ENCODE results near the gene LIPK.
"Not testable (repeated sequence)": the region's sequence is repeated elsewhere in the genome, so short reads cannot be mapped to it uniquely, and the experiment has no call there.

LIPK gene, protein sequence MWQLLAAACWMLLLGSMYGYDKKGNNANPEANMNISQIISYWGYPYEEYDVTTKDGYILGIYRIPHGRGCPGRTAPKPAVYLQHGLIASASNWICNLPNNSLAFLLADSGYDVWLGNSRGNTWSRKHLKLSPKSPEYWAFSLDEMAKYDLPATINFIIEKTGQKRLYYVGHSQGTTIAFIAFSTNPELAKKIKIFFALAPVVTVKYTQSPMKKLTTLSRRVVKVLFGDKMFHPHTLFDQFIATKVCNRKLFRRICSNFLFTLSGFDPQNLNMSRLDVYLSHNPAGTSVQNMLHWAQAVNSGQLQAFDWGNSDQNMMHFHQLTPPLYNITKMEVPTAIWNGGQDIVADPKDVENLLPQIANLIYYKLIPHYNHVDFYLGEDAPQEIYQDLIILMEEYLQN

DNA sequence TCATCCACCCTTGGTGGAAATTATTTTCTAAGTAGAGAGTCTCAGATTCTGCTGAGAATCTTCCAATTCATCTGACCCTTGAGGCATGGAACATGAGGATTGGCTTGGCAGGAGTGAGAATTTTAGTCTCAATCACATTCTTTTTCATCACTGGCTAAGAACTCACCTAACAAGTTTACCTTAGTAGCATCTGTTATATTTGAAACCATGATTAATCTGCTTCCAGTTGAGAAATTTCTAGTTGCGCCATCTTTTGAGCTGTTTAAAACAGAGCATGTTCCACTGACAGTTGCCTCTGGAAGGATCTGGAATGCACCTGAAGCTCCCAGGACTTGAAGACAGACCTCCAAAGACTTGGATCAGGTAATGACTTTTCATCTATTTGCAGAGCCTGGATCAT is at the start of gene LIPK:
TSS of gene LIPK (plus strand) at position 292 of the 400 bp plus-strand sequence. CDS start 18,295 bp downstream, outside the sequence.
- Mint-ChIP-seq H3K27ac (no peak within 1 kb of the TSS), H3K27me3 (peaks cover 8% of the 10 kb centered on the region), H3K4me3 (no peak within 1 kb of the TSS), H3K36me3 (no peaks in the 10 kb centered on the region), H3K9me3 (no peaks in the 10 kb centered on the region), H3K4me1 (no peaks in the 10 kb centered on the region)
- CTCF ChIA-PET: no interaction called here
- DNase-seq: no peak

DNA sequence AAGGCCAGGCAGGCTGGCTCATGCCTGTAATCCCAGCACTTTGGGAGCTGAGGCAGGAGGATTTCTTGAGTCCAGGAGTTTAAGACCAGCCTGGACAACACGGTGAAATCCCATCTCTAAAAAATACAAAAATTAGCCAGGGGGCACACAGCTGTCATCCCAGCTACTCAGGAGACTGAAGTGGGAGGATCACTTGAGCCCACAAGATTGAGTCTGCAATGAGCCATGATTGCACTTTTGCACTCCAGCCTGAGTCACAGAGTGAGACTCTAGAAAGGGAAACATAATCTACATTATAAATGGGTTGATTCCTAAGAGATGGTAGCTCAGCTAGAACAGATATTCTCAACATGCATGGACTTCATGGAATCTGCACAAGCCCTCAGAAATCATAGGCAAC is 48.1 kb upstream of the LIPK start:
- Mint-ChIP-seq H3K4me1 (no peaks in the 10 kb centered on the region), H3K9me3 (no peaks in the 10 kb centered on the region), H3K36me3 (no peaks in the 10 kb centered on the region), H3K4me3 (no peak overlapping the region), H3K27ac (no peak overlapping the region), H3K27me3 (peaks cover 7% of the 10 kb centered on the region)
- DNase-seq: no peak
- CTCF ChIA-PET: no interaction called here

DNA sequence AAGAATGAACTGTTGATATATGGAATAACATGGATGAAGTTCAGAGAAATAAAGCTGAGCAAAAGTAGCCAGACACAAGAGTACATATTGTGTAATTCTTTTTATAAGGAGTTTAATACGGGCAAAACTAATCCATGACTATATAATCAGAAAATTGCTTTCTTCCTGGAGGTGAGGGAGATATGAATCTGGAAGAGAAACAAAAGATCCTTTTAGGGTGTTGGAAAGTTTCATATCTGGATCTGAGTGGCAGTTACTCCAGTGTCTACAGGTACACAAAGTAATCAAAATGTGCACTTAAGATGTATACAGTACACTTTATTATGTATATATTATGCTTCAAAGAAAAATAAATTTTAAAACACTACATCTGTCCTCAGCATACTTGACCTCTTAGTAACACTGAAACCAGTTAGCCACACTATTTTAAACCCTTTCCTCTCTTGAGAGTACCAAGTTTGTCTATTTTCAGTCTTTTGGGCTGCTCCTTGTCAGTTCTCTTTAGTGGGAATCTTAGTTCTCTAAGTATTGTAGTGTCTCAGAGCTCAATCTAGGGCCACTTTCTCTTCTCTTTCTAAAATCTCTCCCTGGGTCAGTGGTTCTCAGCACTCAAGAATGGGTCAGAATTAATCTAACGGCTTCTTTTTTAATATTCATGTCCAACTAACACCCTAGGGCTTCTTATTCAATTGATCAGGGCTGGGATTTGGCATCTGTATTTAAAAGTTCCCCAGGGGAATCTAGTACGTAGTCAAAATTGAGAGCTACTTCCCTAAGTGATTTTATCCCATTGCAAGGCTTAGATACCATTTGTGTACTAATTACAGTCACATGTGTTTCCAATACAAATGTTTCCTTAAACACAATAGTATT is 46.1 kb upstream of the LIPK start:
- Mint-ChIP-seq H3K27me3 (peaks cover 7% of the 10 kb centered on the region), H3K36me3 (no peaks in the 10 kb centered on the region), H3K4me1 (no peaks in the 10 kb centered on the region), H3K27ac (no peak overlapping the region), H3K9me3 (no peaks in the 10 kb centered on the region), H3K4me3 (no peak overlapping the region)
- CTCF ChIA-PET: no interaction called here
- no peak for DNase-seq

DNA sequence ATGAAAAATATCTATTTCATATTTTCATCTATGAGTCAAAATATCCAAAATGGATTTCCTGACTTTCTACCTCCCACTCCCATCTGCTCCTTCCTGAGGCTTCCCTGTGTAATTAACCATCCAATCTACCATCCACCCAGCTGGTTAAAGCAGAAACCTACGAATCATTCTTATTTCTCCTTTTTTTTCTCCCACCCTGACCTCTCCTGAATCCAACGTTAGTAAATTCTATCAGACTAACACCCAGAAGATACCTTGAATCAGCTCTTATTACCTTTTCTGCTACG is 45.5 kb upstream of the LIPK start:
- H3K4me3 Mint-ChIP-seq: no peak overlapping the region
- H3K9me3 Mint-ChIP-seq: no peaks in the 10 kb centered on the region
- peaks cover 7% of the 10 kb centered on the region for H3K27me3 Mint-ChIP-seq
- no peak for DNase-seq
- CTCF ChIA-PET: no interaction called here
- H3K4me1 Mint-ChIP-seq: no peaks in the 10 kb centered on the region
- H3K36me3 Mint-ChIP-seq: no peaks in the 10 kb centered on the region
- H3K27ac Mint-ChIP-seq: no peak overlapping the region

DNA sequence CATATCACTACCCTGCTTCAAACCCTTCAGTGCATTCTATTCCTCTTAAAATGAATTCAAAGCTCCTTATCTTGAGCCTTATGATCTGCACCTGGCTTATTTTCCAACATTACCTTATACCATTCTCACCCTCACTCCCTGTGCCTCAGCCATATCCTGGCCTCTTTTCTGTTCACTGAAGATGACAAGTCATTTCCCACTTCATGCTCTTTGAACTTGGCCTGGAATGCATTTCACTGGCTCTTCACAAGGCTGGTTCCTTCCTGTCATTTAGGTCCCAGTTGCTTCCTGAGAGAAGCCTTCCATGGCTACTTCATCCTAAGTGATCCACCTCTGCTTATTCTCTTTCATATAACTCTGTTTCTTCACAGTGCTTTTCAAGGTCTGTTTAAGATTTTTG is 45.0 kb upstream of the LIPK start:
- Mint-ChIP-seq H3K4me3 (no peak overlapping the region), H3K27me3 (peaks cover 7% of the 10 kb centered on the region), H3K36me3 (no peaks in the 10 kb centered on the region), H3K4me1 (no peaks in the 10 kb centered on the region), H3K27ac (no peak overlapping the region), H3K9me3 (no peaks in the 10 kb centered on the region)
- CTCF ChIA-PET: no interaction called here
- DNase-seq: no peak

DNA sequence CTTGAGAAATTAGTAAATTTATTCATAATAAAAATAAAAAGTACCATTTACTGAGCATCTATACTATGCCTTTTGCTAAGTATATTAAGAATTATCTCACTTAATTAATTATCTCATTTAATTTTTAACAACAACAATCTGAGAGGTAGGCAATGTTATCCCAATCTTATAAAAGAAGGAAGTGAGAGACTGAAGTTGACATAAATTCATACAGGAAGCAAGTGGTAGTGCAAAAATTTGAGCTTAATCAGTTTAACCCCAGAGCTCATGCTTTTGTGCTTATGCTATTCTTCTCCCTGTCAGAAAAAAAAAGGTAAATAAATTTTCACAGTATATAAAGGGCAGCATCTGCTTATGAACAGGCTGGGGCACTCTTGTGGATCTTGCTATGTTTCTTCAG is 44.5 kb upstream of the LIPK start:
- no peak overlapping the region for H3K4me3 Mint-ChIP-seq
- no peak for DNase-seq
- peaks cover 7% of the 10 kb centered on the region for H3K27me3 Mint-ChIP-seq
- no peaks in the 10 kb centered on the region for H3K9me3 Mint-ChIP-seq
- no peaks in the 10 kb centered on the region for H3K4me1 Mint-ChIP-seq
- H3K27ac Mint-ChIP-seq: no peak overlapping the region
- no peaks in the 10 kb centered on the region for H3K36me3 Mint-ChIP-seq
- CTCF ChIA-PET: no interaction called here

DNA sequence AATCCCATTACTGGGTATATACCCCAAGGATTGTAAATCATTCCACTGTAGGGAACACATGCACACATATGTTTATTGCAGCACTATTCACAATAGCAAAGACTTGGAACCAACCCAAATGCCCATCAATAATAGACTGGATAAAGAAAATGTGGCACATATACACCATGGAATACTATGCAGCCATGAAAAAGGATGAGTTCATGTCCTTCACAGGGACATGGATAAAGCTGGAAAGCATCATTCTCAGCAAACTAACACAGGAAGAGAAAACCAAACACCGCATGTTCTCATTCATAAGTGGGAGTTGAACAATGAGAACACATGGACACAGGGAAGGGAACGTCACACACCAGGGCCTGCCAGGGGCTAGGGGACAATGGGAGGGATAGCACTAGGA is 42.9 kb upstream of the LIPK start:
- H3K27ac Mint-ChIP-seq, CTCF ChIA-PET, H3K27me3 Mint-ChIP-seq, H3K36me3 Mint-ChIP-seq, H3K4me3 Mint-ChIP-seq, H3K9me3 Mint-ChIP-seq, H3K4me1 Mint-ChIP-seq, DNase-seq: not testable (repeated sequence)

DNA sequence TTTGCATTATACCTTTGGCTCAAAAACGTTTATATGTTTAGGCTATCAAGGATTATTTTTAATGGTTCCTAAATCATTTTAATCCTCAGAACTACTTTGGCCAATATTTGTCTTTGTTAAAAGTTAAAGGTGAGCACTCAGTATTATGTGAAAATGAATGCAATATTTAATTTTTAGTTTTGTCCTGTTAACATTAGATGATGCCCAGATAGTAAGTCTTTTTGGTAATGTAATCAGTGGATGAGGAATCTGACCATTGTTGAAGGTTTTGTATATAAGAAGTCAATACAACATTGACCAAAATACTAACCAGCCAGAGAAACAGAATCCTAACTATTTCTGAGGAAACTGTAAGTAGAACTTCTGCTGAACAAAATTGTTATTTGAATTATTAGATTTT is 41.9 kb upstream of the LIPK start, which contains the start of gene LIPF:
TSS of gene LIPF (plus strand) at position 301 of the 400 bp plus-strand sequence. CDS start 2,856 bp downstream, outside the sequence.
- CTCF ChIA-PET: no interaction called here
- no peak for DNase-seq
- H3K27ac Mint-ChIP-seq: no peak within 1 kb of the TSS
- no peak within 1 kb of the TSS for H3K4me3 Mint-ChIP-seq
- H3K4me1 Mint-ChIP-seq: no peaks in the 10 kb centered on the region
- H3K27me3 Mint-ChIP-seq: peaks cover 4% of the 10 kb centered on the region
- no peaks in the 10 kb centered on the region for H3K36me3 Mint-ChIP-seq
- no peaks in the 10 kb centered on the region for H3K9me3 Mint-ChIP-seq

DNA sequence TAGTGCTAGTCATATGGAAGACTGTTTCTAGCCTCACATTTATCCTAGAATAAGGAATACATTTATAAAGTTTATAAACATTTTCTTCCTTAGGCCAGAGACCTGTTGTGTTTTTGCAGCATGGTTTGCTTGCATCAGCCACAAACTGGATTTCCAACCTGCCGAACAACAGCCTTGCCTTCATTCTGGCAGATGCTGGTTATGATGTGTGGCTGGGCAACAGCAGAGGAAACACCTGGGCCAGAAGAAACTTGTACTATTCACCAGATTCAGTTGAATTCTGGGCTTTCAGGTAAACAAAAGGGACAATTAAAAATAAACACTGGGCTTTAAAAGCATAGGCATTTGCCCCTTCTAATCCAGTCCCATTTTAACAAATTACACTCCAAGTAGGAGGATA is 37.6 kb upstream of the LIPK start:
- Mint-ChIP-seq H3K9me3 (no peaks in the 10 kb centered on the region), H3K27me3 (peaks cover 4% of the 10 kb centered on the region), H3K4me1 (peaks cover 5% of the 10 kb centered on the region), H3K4me3 (no peak overlapping the region), H3K27ac (no peak overlapping the region), H3K36me3 (no peaks in the 10 kb centered on the region)
- DNase-seq: no peak
- CTCF ChIA-PET: no interaction called here

DNA sequence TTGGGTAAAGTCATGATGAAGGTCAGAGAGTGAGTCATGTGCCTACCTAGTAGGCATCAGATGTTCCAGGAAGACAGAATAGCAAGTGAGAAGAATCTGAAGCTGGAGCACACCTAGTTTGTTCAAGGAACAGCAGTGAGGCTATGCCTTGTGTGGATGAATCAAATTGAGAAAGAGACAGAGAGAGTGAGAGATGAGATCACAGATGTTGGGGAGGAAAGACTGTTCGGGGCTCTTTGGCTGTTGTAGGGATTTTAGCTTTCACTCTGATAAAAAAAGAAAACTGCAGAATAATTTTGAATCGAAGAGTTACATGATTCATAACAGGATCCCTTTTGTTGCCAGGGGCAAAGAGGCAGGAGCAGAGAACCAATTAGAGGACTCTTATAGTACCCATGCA is 35.6 kb upstream of the LIPK start:
- Mint-ChIP-seq H3K27me3 (peaks cover 4% of the 10 kb centered on the region), H3K9me3 (no peaks in the 10 kb centered on the region), H3K36me3 (no peaks in the 10 kb centered on the region), H3K27ac (no peak overlapping the region), H3K4me1 (peaks cover 5% of the 10 kb centered on the region), H3K4me3 (no peak overlapping the region)
- CTCF ChIA-PET: no interaction called here
- DNase-seq: no peak

DNA sequence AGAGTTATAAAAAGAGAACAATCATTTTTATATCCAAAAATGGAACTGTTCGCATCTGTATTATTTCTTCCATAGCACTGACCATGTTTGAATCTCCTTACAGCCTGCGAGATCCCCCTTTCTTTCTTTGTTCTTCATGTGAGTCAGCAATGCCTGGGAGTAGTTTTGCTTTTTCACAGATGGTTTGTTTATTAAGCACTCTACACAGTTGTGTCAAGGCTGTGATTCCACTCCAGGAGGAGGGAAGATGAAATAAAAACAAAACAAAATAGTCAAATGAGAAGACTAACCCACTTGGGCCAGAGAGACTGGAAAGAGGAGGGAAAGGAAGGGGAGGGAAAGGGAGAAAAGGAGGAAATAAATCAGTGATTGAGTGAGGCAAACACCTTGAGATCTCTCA is 34.0 kb upstream of the LIPK start:
- H3K27me3 Mint-ChIP-seq: peaks cover 4% of the 10 kb centered on the region
- CTCF ChIA-PET: no interaction called here
- no peak overlapping the region for H3K27ac Mint-ChIP-seq
- no peak overlapping the region for H3K4me3 Mint-ChIP-seq
- H3K4me1 Mint-ChIP-seq: peaks cover 5% of the 10 kb centered on the region
- no peaks in the 10 kb centered on the region for H3K36me3 Mint-ChIP-seq
- H3K9me3 Mint-ChIP-seq: no peaks in the 10 kb centered on the region
- no peak for DNase-seq

DNA sequence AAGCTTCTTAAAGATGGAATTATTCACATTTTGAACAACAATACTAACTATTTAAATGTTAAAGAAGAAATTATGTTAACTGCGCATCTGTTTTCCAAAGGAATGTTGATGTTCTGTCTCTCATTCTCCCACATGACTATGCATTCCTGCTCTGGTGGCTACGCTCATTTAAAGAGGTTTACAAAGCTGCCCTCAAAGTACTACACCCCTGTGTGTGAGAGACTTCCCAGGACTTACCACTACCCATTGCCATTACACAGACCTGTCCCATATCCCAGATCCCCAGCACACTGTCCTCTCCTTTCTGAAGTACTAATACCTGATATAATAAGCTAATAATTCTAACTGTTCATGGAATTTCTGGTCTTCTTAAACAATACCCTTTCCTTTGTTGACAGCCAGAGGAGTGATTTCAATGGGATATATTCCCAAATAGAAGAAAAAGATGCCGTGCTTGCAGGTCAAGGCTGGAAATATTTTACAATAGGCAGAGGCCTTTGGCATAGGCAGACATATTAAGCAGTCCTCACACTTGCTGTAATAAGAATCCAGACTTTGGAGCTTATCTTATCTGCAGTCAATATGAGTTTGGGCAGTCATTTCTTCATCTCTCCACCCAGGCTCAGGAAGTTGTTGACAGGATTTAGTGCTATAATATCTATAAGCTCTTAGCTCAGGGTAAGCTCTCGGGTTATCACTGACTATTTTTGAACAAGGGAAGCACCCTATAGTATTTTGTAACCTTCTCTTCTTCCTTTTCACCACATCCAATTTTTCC is 29.6 kb upstream of the LIPK start:
- DNase-seq: no peak
- Mint-ChIP-seq H3K36me3 (no peaks in the 10 kb centered on the region), H3K4me1 (no peaks in the 10 kb centered on the region), H3K27me3 (no peaks in the 10 kb centered on the region), H3K9me3 (no peaks in the 10 kb centered on the region), H3K4me3 (no peak overlapping the region), H3K27ac (no peak overlapping the region)
- CTCF ChIA-PET: interaction anchor here (1.0 to 1.8 kb wide), 3 partner anchors 10 to 134 kb away, joined by 3 to 6 read pairs (median 4); no protein-coding TSS in a partner anchor

DNA sequence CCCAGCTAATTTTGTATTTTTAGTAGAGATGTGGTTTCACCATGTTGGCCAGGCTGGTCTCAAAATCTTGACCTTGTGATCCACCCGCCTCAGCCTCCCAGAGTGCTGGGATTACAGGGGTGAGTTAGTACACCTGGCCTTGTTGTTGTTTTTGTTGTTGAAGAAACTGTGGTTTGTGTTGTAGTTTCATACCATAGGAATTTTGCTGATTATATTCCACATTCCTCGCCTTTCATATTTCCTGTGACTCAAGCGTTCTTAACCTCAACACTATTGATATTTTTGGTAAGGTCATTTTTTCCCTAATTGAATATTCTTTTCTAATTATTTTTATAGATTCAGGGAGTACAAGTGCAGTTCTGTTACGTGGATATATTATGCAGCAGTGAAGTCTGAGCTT is 25.1 kb upstream of the LIPK start:
- CTCF ChIA-PET: no interaction called here
- no peaks in the 10 kb centered on the region for H3K9me3 Mint-ChIP-seq
- peaks cover 4% of the 10 kb centered on the region for H3K27me3 Mint-ChIP-seq
- H3K4me1 Mint-ChIP-seq: no peaks in the 10 kb centered on the region
- no peak overlapping the region for H3K27ac Mint-ChIP-seq
- H3K36me3 Mint-ChIP-seq: no peaks in the 10 kb centered on the region
- no peak overlapping the region for H3K4me3 Mint-ChIP-seq
- DNase-seq: no peak

DNA sequence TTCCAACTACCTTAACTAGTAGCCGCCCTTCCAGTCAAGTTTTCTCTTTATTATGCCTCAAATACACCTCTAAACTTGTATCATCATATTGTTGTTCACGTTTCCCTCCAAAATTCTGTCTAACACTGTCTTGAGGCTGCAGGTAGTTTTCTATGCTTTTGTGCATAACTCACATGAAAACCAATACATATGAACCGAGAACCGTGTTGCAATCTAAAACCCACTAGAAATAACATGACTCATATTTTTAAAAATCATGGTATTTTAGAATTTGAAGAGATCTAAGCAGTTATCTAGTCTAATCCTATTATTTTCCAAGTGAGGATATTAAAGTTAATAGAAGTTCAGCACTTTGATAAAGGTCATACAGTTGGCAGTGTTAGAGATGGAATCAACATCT is 23.6 kb upstream of the LIPK start:
- H3K4me1 Mint-ChIP-seq: no peaks in the 10 kb centered on the region
- no peak for DNase-seq

More for the DNA sequence above, 23.6 kb upstream of the LIPK start:
- CTCF ChIA-PET: interaction anchor here (0.7 kb wide), 1 partner anchor 305 kb away, joined by 3 read pairs; no protein-coding TSS in a partner anchor
- H3K27ac Mint-ChIP-seq: no peak overlapping the region
- peaks cover 9% of the 10 kb centered on the region for H3K27me3 Mint-ChIP-seq
- no peaks in the 10 kb centered on the region for H3K9me3 Mint-ChIP-seq
- H3K36me3 Mint-ChIP-seq: no peaks in the 10 kb centered on the region
- no peak overlapping the region for H3K4me3 Mint-ChIP-seq
